NT2/D1 (cell line): Measurements from ENCODE around the gene PRKRIP1.

ENCODE experiments used
- SUZ12 ChIP-seq: IDR thresholded peaks from 2 replicates; pipeline ENCODE4 v1.6.1; 2011; ENCODE audit not compliant: insufficient read length, insufficient read depth; ENCODE audit errors: extremely low read depth
- YY1 ChIP-seq: IDR thresholded peaks from 2 replicates; pipeline ENCODE4 v1.6.1; 2011; ENCODE audit not compliant: insufficient read length, insufficient read depth
- ZNF274 ChIP-seq: IDR thresholded peaks from 2 replicates; pipeline ENCODE4 v1.6.1; 2011; ENCODE audit warnings: mild to moderate bottlenecking, low read depth, low read length

DNA sequence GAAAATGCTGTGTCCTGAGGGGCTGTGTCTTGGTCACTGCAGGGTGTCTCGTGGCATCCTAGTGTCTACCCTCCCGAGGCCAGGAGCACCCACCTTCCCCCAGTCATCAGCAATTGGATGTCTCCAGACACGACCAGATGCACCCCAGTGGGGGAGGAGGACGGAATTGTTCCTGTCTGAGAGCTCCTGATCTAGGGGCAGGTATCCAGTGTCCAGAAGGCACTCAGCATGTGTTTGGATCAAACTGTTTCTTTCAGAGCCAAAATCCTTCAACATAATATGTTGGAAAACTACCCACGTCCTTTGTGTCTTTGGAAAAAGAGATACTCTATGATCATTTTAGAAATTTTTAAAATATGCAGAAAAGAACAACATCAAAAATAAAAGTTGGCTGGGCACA lies 16.9 kb downstream of the PRKRIP1 start:
- no peak for TF ChIP-seq YY1
- no peak for TF ChIP-seq SUZ12
- no peak for TF ChIP-seq ZNF274
